ENCODE data around the gene KNCN.

GRCh38 chr1:46510998-46511365 is 40.5 kb downstream of the KNCN start:
- TF ChIP-seq TEAD4 (IDR thresholded peaks at IDR 0.05): no peak
- no peak for TF ChIP-seq EGR1 (IDR thresholded peaks at IDR 0.05)
- TF ChIP-seq EP300 (IDR thresholded peaks at IDR 0.05; ENCODE audit: borderline replicate concordance): no peak
- TF ChIP-seq REST (IDR thresholded peaks at IDR 0.05; ENCODE audit: low read depth): no peak
- TF ChIP-seq NFIC (IDR thresholded peaks at IDR 0.05): no peak
- no peak for TF ChIP-seq MAX (IDR thresholded peaks at IDR 0.05)
- TF ChIP-seq USF1 (IDR thresholded peaks at IDR 0.05): no peak
- no peak for TF ChIP-seq YY1 (IDR thresholded peaks at IDR 0.05; ENCODE audit: low read depth)
- no peak for TF ChIP-seq CREB1 (IDR thresholded peaks at IDR 0.05; ENCODE audit: low read depth)
- TF ChIP-seq FOXM1 (IDR thresholded peaks at IDR 0.05; ENCODE audit: borderline replicate concordance, low read depth): no peak
- no peak for TF ChIP-seq TAF1 (IDR thresholded peaks at IDR 0.05; ENCODE audit: low read depth)
- no peak for TF ChIP-seq ZBTB7A (IDR thresholded peaks at IDR 0.05; ENCODE audit: low read depth)
- TF ChIP-seq TCF12 (IDR thresholded peaks at IDR 0.05; ENCODE audit: low read depth): no peak
- TF ChIP-seq RAD21 (IDR thresholded peaks at IDR 0.05; ENCODE audit: low read depth): no peak
